Stimulated activated CD8-positive, alpha-beta memory T cell treated with anti-CD3 and anti-CD28 coated beads, Interleukin-4, amount 100 ng/mL, for 4 hours (primary cell): ENCODE results near the gene EXOC6B.
A peak's percentile ranks its signal among the peaks of the same experiment; 100 is the strongest.

Source experiments
- DNase-seq, 2 donors: peaks; one replicate each; pipeline ENCODE4 v3.0.0-alpha.2; 2020; ENCODE audit warnings: low read depth in 2 of 2, low spot score in 1 of 2

The EXOC6B gene

GRCh38 chr2:72793798-72794440, 31.9 kb downstream of the EXOC6B start:
- DNase-seq: no peak

- DNase-seq: no peak
These were observed 36.6 kb downstream of the EXOC6B start for GRCh38 chr2:72789241-72789640.

- no peak for DNase-seq
These were observed 37.1 kb downstream of the EXOC6B start for GRCh38 chr2:72788756-72789155.

GRCh38 chr2:72785517-72785916, 40.3 kb downstream of the EXOC6B start:
- DNase-seq: no peak

GRCh38 chr2:72782520-72782919, 43.3 kb downstream of the EXOC6B start:
- no peak for DNase-seq

GRCh38 chr2:72781480-72781879, 44.4 kb downstream of the EXOC6B start:
- DNase-seq: no peak

GRCh38 chr2:72780477-72780876, 45.4 kb downstream of the EXOC6B start:
- DNase-seq: no peak

GRCh38 chr2:72779495-72779894, 46.3 kb downstream of the EXOC6B start:
- DNase-seq: no peak

- no peak for DNase-seq
These were observed 47.4 kb downstream of the EXOC6B start for GRCh38 chr2:72778410-72778809.

GRCh38 chr2:72770879-72771461, 54.9 kb downstream of the EXOC6B start:
- peak; percentile 6 to 15 for DNase-seq

GRCh38 chr2:72765997-72766609, 59.7 kb downstream of the EXOC6B start:
- no peak for DNase-seq

GRCh38 chr2:72762276-72762675, 63.6 kb downstream of the EXOC6B start:
- DNase-seq: no peak

GRCh38 chr2:72759755-72760154, 66.1 kb downstream of the EXOC6B start:
- DNase-seq: no peak

GRCh38 chr2:72757177-72757775, 68.6 kb downstream of the EXOC6B start:
- DNase-seq: no peak

GRCh38 chr2:72755647-72756423, 70.0 kb downstream of the EXOC6B start:
- no peak for DNase-seq

GRCh38 chr2:72754628-72755320, 71.1 kb downstream of the EXOC6B start:
- DNase-seq: no peak

GRCh38 chr2:72750977-72751639, 74.7 kb downstream of the EXOC6B start:
- no peak for DNase-seq

- no peak for DNase-seq
These were observed 75.4 kb downstream of the EXOC6B start for GRCh38 chr2:72750466-72750865.

GRCh38 chr2:72747344-72747743, 78.5 kb downstream of the EXOC6B start:
- DNase-seq: no peak

- no peak for DNase-seq
These were observed 80.0 kb downstream of the EXOC6B start for GRCh38 chr2:72745679-72746368.
